Spleen (tissue), 7 donors: ENCODE measurements around the gene XYLT1.

Source experiments
- POLR2A ChIP-seq, 3 donors: fragments of 450-650 bp; IDR thresholded peaks; one replicate each; pipeline ENCODE4 v1.5.1; 2017; ENCODE audit warnings: antibody characterized with exemption in 3 of 3, mild to moderate bottlenecking in 1 of 3
- TF ChIP-seq, protein P1 (sequence below), 11 experiments: fragments of 200-600 bp in 7 of 11; fragments of 450-650 bp in 4 of 11; sonication (generic) in 4 of 11; IDR thresholded peaks in 8 of 11; conservative IDR thresholded peaks in 3 of 11; 1 replicate in 7 of 11; 2 replicates in 4 of 11; pipeline versions ENCODE4 v1.4.0 to v1.8.0; 2016 to 2021; ENCODE audit warnings: antibody characterized with exemption in 11 of 11, inconsistent platforms in 4 of 11, mild to moderate bottlenecking in 1 of 11
- donor health status: DM: no; HTN: no; CAD: no; lungs with moderate emphysema.
- donor health status: DM: no; HTN: no; CAD: no.
- donor health status: DM: no; HTN: no; CAD: no.

DNA sequence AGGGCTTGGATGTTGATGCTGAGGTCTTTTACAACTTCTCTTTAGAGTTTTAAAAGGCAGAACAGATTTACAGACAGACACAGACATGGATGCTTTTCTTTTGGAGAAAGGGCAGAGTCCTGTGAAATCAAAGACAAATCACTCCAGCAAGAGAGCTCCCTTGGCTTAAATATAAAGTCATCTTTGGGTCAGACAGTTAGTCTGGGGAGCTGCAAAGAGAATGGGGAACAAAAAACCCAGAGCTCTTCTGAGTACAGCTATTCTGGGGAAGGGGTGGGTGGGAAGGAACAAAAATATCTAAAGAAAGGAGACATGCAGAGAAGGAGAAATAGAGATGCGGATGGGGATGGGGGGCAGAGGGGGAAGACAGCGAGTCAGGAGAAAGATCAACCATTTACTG lies 266.6 kb downstream of the XYLT1 start:
- TF ChIP-seq, protein P1, sequence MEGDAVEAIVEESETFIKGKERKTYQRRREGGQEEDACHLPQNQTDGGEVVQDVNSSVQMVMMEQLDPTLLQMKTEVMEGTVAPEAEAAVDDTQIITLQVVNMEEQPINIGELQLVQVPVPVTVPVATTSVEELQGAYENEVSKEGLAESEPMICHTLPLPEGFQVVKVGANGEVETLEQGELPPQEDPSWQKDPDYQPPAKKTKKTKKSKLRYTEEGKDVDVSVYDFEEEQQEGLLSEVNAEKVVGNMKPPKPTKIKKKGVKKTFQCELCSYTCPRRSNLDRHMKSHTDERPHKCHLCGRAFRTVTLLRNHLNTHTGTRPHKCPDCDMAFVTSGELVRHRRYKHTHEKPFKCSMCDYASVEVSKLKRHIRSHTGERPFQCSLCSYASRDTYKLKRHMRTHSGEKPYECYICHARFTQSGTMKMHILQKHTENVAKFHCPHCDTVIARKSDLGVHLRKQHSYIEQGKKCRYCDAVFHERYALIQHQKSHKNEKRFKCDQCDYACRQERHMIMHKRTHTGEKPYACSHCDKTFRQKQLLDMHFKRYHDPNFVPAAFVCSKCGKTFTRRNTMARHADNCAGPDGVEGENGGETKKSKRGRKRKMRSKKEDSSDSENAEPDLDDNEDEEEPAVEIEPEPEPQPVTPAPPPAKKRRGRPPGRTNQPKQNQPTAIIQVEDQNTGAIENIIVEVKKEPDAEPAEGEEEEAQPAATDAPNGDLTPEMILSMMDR (IDR thresholded peaks at IDR 0.05 in 8 of 11, conservative IDR thresholded peaks at IDR 0.05 in 3 of 11), result no peak
- TF ChIP-seq POLR2A (IDR thresholded peaks at IDR 0.05), result no peak
